ENCODE data around the gene NRXN3. TPM values are rescaled to one million over a fixed set of nuclear protein-coding genes. Genes with fewer than 3 reads are reported as not detected.

Gene NRXN3
- total and polyA plus RNA-seq, 3 experiments from 2014 or later: not detected

DNA sequence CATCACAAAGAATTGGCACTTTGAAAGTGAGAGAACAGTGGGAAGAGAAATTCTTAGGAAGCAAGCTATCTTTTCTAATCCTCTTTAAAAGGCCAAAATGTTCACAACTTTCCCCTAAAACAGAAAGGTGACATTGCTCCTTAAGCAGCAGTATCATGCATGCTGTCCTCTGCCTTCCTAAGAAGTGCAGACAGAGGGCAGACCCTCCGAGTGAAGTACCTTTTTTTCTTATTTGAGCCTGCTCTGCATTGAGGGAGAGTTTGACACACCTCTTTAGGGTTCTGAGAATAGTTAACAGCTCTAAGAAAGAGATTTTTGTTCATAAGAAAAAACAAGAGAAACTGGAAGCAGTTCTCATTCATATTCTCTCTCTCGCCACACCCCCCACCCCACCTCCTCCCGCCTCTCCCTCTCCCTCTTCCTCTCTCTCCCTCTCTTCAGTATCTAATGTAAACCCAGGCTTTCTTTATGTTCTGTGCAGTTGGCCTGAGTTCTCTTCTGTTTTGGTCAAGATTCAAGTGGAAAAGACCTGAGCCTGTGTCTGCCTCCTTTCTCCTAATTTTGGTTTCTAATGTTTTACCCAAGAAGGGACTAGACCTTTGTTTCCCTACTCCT, 1332.1 kb downstream of the NRXN3 start:
- DNase-seq: no peak
- Mint-ChIP-seq H3K27ac (no peak overlapping the region), H3K27me3 (no peaks in the 10 kb centered on the region), H3K36me3 (no peaks in the 10 kb centered on the region), H3K4me1 (no peaks in the 10 kb centered on the region), H3K4me3 (no peak overlapping the region), H3K9me3 (peaks cover 2 to 11% (median 5%) of the 10 kb centered on the region in 5 donors)
- Histone ChIP-seq H3K4me3 (ENCODE audit: low read length) (no peak overlapping the region), H3K27ac (ENCODE audit: low read depth, low read length) (no peak overlapping the region), H3K4me1 (ENCODE audit: insufficient read depth, low read length) (no peaks in the 10 kb centered on the region), H3K9me3 (ENCODE audit: low read length) (no peaks in the 10 kb centered on the region), H3K36me3 (ENCODE audit: insufficient read depth, low read length) (no peaks in the 10 kb centered on the region), H3K27me3 (ENCODE audit: insufficient read depth, low read length, poor library complexity, severe bottlenecking) (no peaks in the 10 kb centered on the region)
- ChIA-PET CTCF (no interaction called here), POLR2A (no interaction called here)

DNA sequence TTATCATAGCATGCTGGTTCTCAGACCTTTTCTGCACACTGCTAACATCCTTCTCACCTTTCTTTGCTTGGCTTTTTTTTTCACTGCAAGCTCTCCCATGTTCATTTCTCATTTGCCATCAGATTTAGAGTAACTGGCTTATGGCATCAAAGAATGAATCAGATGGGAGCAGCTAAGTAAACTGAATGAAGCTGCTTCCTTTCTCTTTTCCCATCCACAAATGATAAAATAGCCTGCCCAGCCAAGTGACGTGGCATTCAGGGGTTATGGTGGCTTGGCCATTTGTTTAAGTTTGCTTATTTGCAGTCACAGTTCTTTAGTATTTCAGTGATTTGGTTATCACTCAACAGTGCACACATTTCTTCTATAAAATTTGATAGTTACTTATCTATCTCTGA, 1332.6 kb downstream of the NRXN3 start:
- Mint-ChIP-seq H3K4me1 (no peaks in the 10 kb centered on the region), H3K27me3 (no peaks in the 10 kb centered on the region), H3K4me3 (no peak overlapping the region), H3K9me3 (peaks cover 2 to 9% (median 5%) of the 10 kb centered on the region in 5 donors), H3K27ac (no peak overlapping the region), H3K36me3 (no peaks in the 10 kb centered on the region)
- no peak for DNase-seq
- Histone ChIP-seq H3K27ac (ENCODE audit: low read depth, low read length) (no peak overlapping the region), H3K4me3 (ENCODE audit: low read length) (no peak overlapping the region), H3K4me1 (ENCODE audit: insufficient read depth, low read length) (no peaks in the 10 kb centered on the region), H3K27me3 (ENCODE audit: insufficient read depth, low read length, poor library complexity, severe bottlenecking) (no peaks in the 10 kb centered on the region), H3K36me3 (ENCODE audit: insufficient read depth, low read length) (no peaks in the 10 kb centered on the region), H3K9me3 (ENCODE audit: low read length) (no peaks in the 10 kb centered on the region)
- ChIA-PET CTCF (no interaction called here), POLR2A (no interaction called here)

DNA sequence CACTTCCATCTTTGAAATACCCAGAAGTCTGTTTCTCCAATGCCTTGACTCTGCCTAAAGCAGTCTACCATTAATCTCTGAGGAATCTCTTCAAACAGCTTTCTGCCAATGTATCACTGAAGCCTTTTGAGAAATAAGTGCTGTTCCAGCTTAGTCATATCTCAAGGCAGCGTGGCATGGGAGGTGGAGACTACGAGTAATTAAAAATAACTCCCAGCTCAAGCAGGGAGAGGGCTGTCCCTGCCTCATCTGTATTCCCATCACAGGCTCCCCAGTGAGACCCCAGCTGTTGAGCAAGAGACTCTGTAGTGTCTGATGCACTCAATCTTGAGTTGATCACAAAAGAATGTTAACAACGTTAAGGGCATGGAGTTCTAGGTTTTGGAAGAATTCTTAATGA, 1340.5 kb downstream of the NRXN3 start:
- POLR2A ChIA-PET: no interaction called here
- Histone ChIP-seq H3K36me3 (ENCODE audit: insufficient read depth, low read length) (no peaks in the 10 kb centered on the region), H3K4me1 (ENCODE audit: insufficient read depth, low read length) (no peaks in the 10 kb centered on the region), H3K4me3 (ENCODE audit: low read length) (no peak overlapping the region), H3K27me3 (ENCODE audit: insufficient read depth, low read length, poor library complexity, severe bottlenecking) (no peaks in the 10 kb centered on the region), H3K9me3 (ENCODE audit: low read length) (no peaks in the 10 kb centered on the region), H3K27ac (ENCODE audit: low read depth, low read length) (no peak overlapping the region)
- CTCF ChIA-PET: no interaction called here
- Mint-ChIP-seq H3K27me3 (no peaks in the 10 kb centered on the region), H3K36me3 (no peaks in the 10 kb centered on the region), H3K4me3 (no peak overlapping the region), H3K27ac (no peak overlapping the region), H3K9me3 (peaks cover 0 to 5% (median 0%) of the 10 kb centered on the region in 5 donors), H3K4me1 (no peaks in the 10 kb centered on the region)
- DNase-seq: no peak

DNA sequence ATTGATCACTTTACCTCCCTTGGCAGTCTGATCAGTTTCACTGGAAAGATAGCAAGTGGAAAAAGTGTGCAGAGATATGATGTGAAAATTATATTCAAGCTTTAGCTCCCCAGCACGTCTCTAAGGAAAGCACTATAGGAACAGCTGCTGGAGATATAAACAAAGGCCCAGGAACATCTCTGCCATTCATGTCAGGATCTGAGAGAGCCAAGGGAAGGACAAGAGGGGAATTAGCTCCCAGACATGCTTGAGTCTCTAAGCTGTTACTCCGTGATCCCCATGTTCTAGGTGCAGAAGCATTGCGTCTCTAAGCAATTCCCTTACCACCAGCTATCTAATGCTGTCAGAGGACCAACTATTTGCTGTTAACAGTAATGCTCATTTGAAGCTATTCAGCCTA, 1341.0 kb downstream of the NRXN3 start:
- no peaks in the 10 kb centered on the region for H3K36me3 ChIP-seq (ENCODE audit: insufficient read depth, low read length)
- no peak overlapping the region for H3K4me3 ChIP-seq (ENCODE audit: low read length)
- H3K27ac Mint-ChIP-seq: no peak overlapping the region
- no peaks in the 10 kb centered on the region for H3K27me3 ChIP-seq (ENCODE audit: insufficient read depth, low read length, poor library complexity, severe bottlenecking)
- H3K4me3 Mint-ChIP-seq: no peak overlapping the region
- peaks cover 0 to 5% (median 0%) of the 10 kb centered on the region in 5 donors for H3K9me3 Mint-ChIP-seq
- no peak for DNase-seq
- H3K4me1 Mint-ChIP-seq: no peaks in the 10 kb centered on the region
- H3K36me3 Mint-ChIP-seq: no peaks in the 10 kb centered on the region
- ChIA-PET POLR2A (no interaction called here), CTCF (no interaction called here)
- no peaks in the 10 kb centered on the region for H3K9me3 ChIP-seq (ENCODE audit: low read length)
- H3K4me1 ChIP-seq (ENCODE audit: insufficient read depth, low read length): no peaks in the 10 kb centered on the region
- H3K27me3 Mint-ChIP-seq: no peaks in the 10 kb centered on the region
- H3K27ac ChIP-seq (ENCODE audit: low read depth, low read length): no peak overlapping the region

DNA sequence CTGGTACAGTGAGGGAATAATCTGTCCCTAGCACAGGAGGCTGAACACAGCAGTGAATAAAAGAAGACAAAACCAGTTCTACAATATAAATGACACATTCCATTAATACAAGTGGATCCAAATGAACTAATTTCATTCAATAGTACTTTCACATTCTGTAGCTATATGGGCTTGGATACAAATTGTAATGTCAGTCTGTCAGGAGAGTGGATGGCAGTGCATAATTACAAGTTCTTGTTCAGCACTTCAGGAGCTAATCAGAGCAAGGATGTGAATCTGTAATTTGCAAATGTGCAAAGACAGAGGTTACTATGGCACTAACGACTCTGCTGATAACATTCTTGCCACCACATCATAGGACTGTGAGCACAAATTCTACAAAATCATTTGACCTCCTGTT, 1343.3 kb downstream of the NRXN3 start:
- Histone ChIP-seq H3K9me3 (ENCODE audit: low read length) (no peaks in the 10 kb centered on the region), H3K4me1 (ENCODE audit: insufficient read depth, low read length) (no peaks in the 10 kb centered on the region), H3K36me3 (ENCODE audit: insufficient read depth, low read length) (no peaks in the 10 kb centered on the region), H3K4me3 (ENCODE audit: low read length) (no peak overlapping the region), H3K27ac (ENCODE audit: low read depth, low read length) (no peak overlapping the region), H3K27me3 (ENCODE audit: insufficient read depth, low read length, poor library complexity, severe bottlenecking) (no peaks in the 10 kb centered on the region)
- POLR2A ChIA-PET: no interaction called here
- CTCF ChIA-PET: no interaction called here
- peaks cover 0 to 4% (median 0%) of the 10 kb centered on the region in 5 donors for H3K9me3 Mint-ChIP-seq
- H3K4me3 Mint-ChIP-seq: no peak overlapping the region
- no peak overlapping the region for H3K27ac Mint-ChIP-seq
- H3K36me3 Mint-ChIP-seq: no peaks in the 10 kb centered on the region
- H3K4me1 Mint-ChIP-seq: no peaks in the 10 kb centered on the region
- no peaks in the 10 kb centered on the region for H3K27me3 Mint-ChIP-seq
- DNase-seq: no peak

DNA sequence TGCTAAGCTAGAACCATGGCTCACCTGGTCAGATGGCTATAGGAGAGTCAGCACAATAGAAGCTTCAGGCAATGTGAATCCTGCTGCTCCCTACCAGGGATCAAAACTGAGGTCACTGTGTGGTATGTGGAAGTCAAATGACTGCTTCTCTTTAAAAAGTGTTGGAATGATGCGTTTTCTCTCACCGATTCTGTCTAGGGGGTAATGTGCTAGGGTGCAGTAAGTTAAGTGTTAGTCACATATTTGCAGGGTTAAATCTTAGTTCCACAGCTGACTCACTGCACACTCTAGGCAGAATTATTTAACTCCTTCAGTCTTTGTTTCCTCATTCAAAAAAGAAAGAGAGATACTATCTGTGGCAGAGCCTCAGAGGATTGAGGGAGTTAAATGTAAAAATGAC, 1344.5 kb downstream of the NRXN3 start:
- Mint-ChIP-seq H3K9me3 (peaks cover 0 to 4% (median 0%) of the 10 kb centered on the region in 5 donors), H3K4me3 (no peak overlapping the region), H3K36me3 (no peaks in the 10 kb centered on the region), H3K4me1 (no peaks in the 10 kb centered on the region), H3K27ac (no peak overlapping the region), H3K27me3 (no peaks in the 10 kb centered on the region)
- H3K27ac ChIP-seq (ENCODE audit: low read depth, low read length): no peak overlapping the region
- no peaks in the 10 kb centered on the region for H3K9me3 ChIP-seq (ENCODE audit: low read length)
- CTCF ChIA-PET: no interaction called here
- H3K4me1 ChIP-seq (ENCODE audit: insufficient read depth, low read length): no peaks in the 10 kb centered on the region
- H3K36me3 ChIP-seq (ENCODE audit: insufficient read depth, low read length): no peaks in the 10 kb centered on the region
- no peak for DNase-seq
- H3K27me3 ChIP-seq (ENCODE audit: insufficient read depth, low read length, poor library complexity, severe bottlenecking): no peaks in the 10 kb centered on the region
- POLR2A ChIA-PET: no interaction called here
- H3K4me3 ChIP-seq (ENCODE audit: low read length): no peak overlapping the region

DNA sequence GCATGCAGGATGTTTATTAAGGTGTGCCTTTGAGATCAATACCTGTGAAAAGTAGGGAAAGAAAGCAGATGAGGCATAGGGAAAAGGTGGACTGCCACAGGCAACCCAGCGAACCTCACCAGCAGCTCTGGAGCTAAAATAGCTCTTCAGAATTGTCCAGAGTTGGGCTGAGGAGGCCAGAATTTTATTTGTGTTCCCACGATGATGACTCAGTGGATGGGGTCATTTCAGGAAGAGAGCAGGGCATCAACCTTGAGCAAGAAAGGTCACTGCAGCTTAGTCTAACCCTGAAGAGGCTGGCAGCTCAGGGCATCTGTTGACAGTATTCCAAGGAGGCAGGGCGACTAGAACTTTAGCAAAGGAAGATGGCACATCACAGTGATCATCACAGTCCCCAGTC, 1345.0 kb downstream of the NRXN3 start:
- Mint-ChIP-seq H3K27ac (no peak overlapping the region), H3K27me3 (no peaks in the 10 kb centered on the region), H3K9me3 (peaks cover 0 to 3% (median 0%) of the 10 kb centered on the region in 5 donors), H3K36me3 (no peaks in the 10 kb centered on the region), H3K4me1 (no peaks in the 10 kb centered on the region), H3K4me3 (no peak overlapping the region)
- no peaks in the 10 kb centered on the region for H3K9me3 ChIP-seq (ENCODE audit: low read length)
- H3K4me1 ChIP-seq (ENCODE audit: insufficient read depth, low read length): no peaks in the 10 kb centered on the region
- H3K4me3 ChIP-seq (ENCODE audit: low read length): no peak overlapping the region
- no peak for DNase-seq
- no peaks in the 10 kb centered on the region for H3K27me3 ChIP-seq (ENCODE audit: insufficient read depth, low read length, poor library complexity, severe bottlenecking)
- ChIA-PET POLR2A (no interaction called here), CTCF (no interaction called here)
- no peak overlapping the region for H3K27ac ChIP-seq (ENCODE audit: low read depth, low read length)
- no peaks in the 10 kb centered on the region for H3K36me3 ChIP-seq (ENCODE audit: insufficient read depth, low read length)

DNA sequence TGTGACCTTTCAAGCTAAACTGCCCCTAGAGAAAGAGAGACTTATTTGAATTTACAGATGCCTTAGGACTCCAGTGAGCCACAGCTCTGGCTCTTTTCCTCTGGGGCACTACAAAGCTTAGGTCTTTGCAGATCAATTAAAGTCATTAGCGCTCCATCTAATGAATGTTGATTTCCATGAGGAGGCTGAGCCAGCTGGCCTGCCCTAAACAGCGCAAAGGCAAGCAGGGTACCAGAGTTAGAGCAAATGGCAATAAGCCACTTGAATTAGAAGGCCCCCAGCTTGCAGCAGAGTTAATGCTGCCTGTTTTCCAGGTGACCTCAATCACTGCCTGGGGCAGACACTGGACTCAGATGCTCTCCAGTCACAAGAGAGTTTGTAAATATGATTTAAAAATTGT, 1345.8 kb downstream of the NRXN3 start:
- no peaks in the 10 kb centered on the region for H3K4me1 Mint-ChIP-seq
- ChIA-PET CTCF (no interaction called here), POLR2A (no interaction called here)
- no peaks in the 10 kb centered on the region for H3K36me3 ChIP-seq (ENCODE audit: insufficient read depth, low read length)
- no peaks in the 10 kb centered on the region for H3K27me3 Mint-ChIP-seq
- H3K9me3 ChIP-seq (ENCODE audit: low read length): no peaks in the 10 kb centered on the region
- H3K27ac ChIP-seq (ENCODE audit: low read depth, low read length): no peak overlapping the region
- H3K9me3 Mint-ChIP-seq: peaks cover 0 to 4% (median 3%) of the 10 kb centered on the region in 5 donors
- no peak for DNase-seq
- no peaks in the 10 kb centered on the region for H3K27me3 ChIP-seq (ENCODE audit: insufficient read depth, low read length, poor library complexity, severe bottlenecking)
- H3K27ac Mint-ChIP-seq: no peak overlapping the region
- no peaks in the 10 kb centered on the region for H3K4me1 ChIP-seq (ENCODE audit: insufficient read depth, low read length)
- no peaks in the 10 kb centered on the region for H3K36me3 Mint-ChIP-seq
- H3K4me3 Mint-ChIP-seq: no peak overlapping the region
- no peak overlapping the region for H3K4me3 ChIP-seq (ENCODE audit: low read length)

DNA sequence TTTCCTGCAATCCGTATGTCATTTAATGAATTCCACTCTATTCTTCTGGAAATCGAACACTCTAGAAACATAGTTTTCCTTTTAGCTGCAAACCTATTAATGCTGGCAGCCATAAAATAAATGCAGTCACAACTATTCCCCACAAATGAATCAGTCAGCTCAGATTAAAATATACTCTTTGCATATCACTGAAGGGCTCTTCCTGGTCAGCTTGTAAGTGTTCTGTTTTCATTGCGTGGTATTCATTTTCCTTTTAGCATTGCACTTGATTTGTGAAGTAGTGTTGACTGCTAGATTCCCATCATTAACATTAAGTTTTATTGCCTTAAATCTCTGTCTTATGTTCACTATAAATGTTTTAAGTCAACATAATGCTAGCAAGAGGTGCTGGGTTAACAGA, 1355.2 kb downstream of the NRXN3 start:
- Histone ChIP-seq H3K27ac (ENCODE audit: low read depth, low read length) (no peak overlapping the region), H3K9me3 (ENCODE audit: low read length) (no peaks in the 10 kb centered on the region), H3K4me1 (ENCODE audit: insufficient read depth, low read length) (no peaks in the 10 kb centered on the region), H3K36me3 (ENCODE audit: insufficient read depth, low read length) (no peaks in the 10 kb centered on the region), H3K27me3 (ENCODE audit: insufficient read depth, low read length, poor library complexity, severe bottlenecking) (no peaks in the 10 kb centered on the region), H3K4me3 (ENCODE audit: low read length) (no peak overlapping the region)
- no peaks in the 10 kb centered on the region for H3K36me3 Mint-ChIP-seq
- no peaks in the 10 kb centered on the region for H3K27me3 Mint-ChIP-seq
- DNase-seq: no peak
- POLR2A ChIA-PET: no interaction called here
- H3K4me1 Mint-ChIP-seq: no peaks in the 10 kb centered on the region
- peaks cover 0 to 17% (median 10%) of the 10 kb centered on the region in 5 donors for H3K9me3 Mint-ChIP-seq
- no peak overlapping the region for H3K27ac Mint-ChIP-seq
- CTCF ChIA-PET: no interaction called here
- no peak overlapping the region for H3K4me3 Mint-ChIP-seq

All from CD8-positive, alpha-beta memory T cell (primary cell).